ENCODE measurements around the gene NUP98.

NUP98 gene

GRCh38 chr11:3797329-3798090 lies at the start of gene NUP98:
NUP98 (minus strand) TSS chr11:3797554; CDS start chr11:3782117, 15,437 bp downstream.
- no peak for TF ChIP-seq CTCF (IDR thresholded peaks at IDR 0.05; ENCODE audit: unreplicated experiment in 3 of 3)
- H3K36me3 Mint-ChIP-seq (ENCODE audit: low read depth), result peaks cover 22% of the 10 kb centered on the region
- peak within 1 kb of the TSS; percentile 96 to 98 (median 98) for H3K27ac Mint-ChIP-seq
- peak within 1 kb of the TSS; percentile 89 to 94 (median 92) for H3K4me3 Mint-ChIP-seq
- H3K9me3 Mint-ChIP-seq, result no peaks in the 10 kb centered on the region
- peaks cover 26% of the 10 kb centered on the region for H3K4me1 Mint-ChIP-seq
- H3K27me3 Mint-ChIP-seq (ENCODE audit: low read depth), result no peaks in the 10 kb centered on the region

GRCh38 chr11:3845670-3846069 lies 48.3 kb upstream of the NUP98 start:
- H3K27me3 Mint-ChIP-seq (ENCODE audit: low read depth), result no peaks in the 10 kb centered on the region
- no peaks in the 10 kb centered on the region for H3K9me3 Mint-ChIP-seq
- no peak overlapping the region for H3K27ac Mint-ChIP-seq
- H3K4me3 Mint-ChIP-seq, result no peak overlapping the region
- no peaks in the 10 kb centered on the region for H3K36me3 Mint-ChIP-seq (ENCODE audit: low read depth)
- H3K4me1 Mint-ChIP-seq, result no peaks in the 10 kb centered on the region
- TF ChIP-seq CTCF (IDR thresholded peaks at IDR 0.05; ENCODE audit: unreplicated experiment in 3 of 3), result no peak

- no peak for TF ChIP-seq CTCF (IDR thresholded peaks at IDR 0.05; ENCODE audit: unreplicated experiment in 3 of 3)
- no peak overlapping the region for H3K27ac Mint-ChIP-seq
- no peaks in the 10 kb centered on the region for H3K9me3 Mint-ChIP-seq
- no peaks in the 10 kb centered on the region for H3K27me3 Mint-ChIP-seq (ENCODE audit: low read depth)
- H3K4me1 Mint-ChIP-seq, result no peaks in the 10 kb centered on the region
- no peak overlapping the region for H3K4me3 Mint-ChIP-seq
- H3K36me3 Mint-ChIP-seq (ENCODE audit: low read depth), result no peaks in the 10 kb centered on the region
Measured at GRCh38 chr11:3845246-3845645, 47.9 kb upstream of the NUP98 start.

- Mint-ChIP-seq H3K4me1 (peaks cover 15% of the 10 kb centered on the region), H3K27me3 (ENCODE audit: low read depth) (no peaks in the 10 kb centered on the region), H3K27ac (peak overlapping the region in 1 of 3 experiments; percentile 59), H3K9me3 (no peaks in the 10 kb centered on the region), H3K36me3 (ENCODE audit: low read depth) (no peaks in the 10 kb centered on the region), H3K4me3 (peak overlapping the region; percentile 60 to 70 (median 61))
- TF ChIP-seq CTCF (IDR thresholded peaks at IDR 0.05; ENCODE audit: unreplicated experiment in 3 of 3), result no peak
Measured at GRCh38 chr11:3843326-3843725, 46.0 kb upstream of the NUP98 start.

GRCh38 chr11:3841426-3842350 lies 44.3 kb upstream of the NUP98 start:
- Mint-ChIP-seq H3K36me3 (ENCODE audit: low read depth) (no peaks in the 10 kb centered on the region), H3K9me3 (no peaks in the 10 kb centered on the region), H3K27me3 (ENCODE audit: low read depth) (no peaks in the 10 kb centered on the region), H3K27ac (peak overlapping the region; percentile 51 to 95 (median 84)), H3K4me3 (peak overlapping the region; percentile 86 to 89 (median 87)), H3K4me1 (peaks cover 24% of the 10 kb centered on the region)
- peak; percentile 77 to 91 (median 80) for TF ChIP-seq CTCF (IDR thresholded peaks at IDR 0.05; ENCODE audit: unreplicated experiment in 3 of 3)

Measured in nephron (organoid).